HepG2 (cell line): Measurements from ENCODE around the gene WHAMM. TPM values are rescaled to one million over a fixed set of nuclear protein-coding genes. Genes with fewer than 3 reads are reported as not detected.

Experiments
- ATAC-seq: fragments of 200-7000 bp; cut with Tn5 transposase; 3 replicates; pipeline ENCODE4 v1.9.1; 2020; ENCODE audit warnings: mild to moderate bottlenecking, moderate library complexity
- BruUV-seq: library from RNA; stranded (reverse); fragments of 400-500 nt; replicated peaks from 2 replicates; lab custom pipeline; 2021; lab: Mats Ljungman, UMichigan
- CTCF ChIA-PET: fragments of 300-600 bp; formaldehyde crosslinking; extraction: SDS; loops from one replicate; lab custom pipeline; 2021; ENCODE audit warnings: low total read pairs, inconsistent platforms, low intra/inter-chr PET ratio; lab: Yijun Ruan, JAX
- POLR2A ChIA-PET: fragments of 350-600 bp; sonication (Branson Sonifier 250); formaldehyde crosslinking; loops from one replicate; lab custom pipeline; 2020; ENCODE audit warnings: antibody characterized with exemption, inconsistent platforms; lab: Yijun Ruan, JAX
- DNase-seq: peaks from one replicate; pipeline ENCODE4 v3.0.0-alpha.2; 2015; ENCODE audit warnings: low spot score
- FAIRE-seq: peaks from 3 replicates; lab custom pipeline; 2011; peaks lifted over from hg19 to GRCh38; lab: Jason Lieb, UNC
- H2AFZ ChIP-seq: one replicate; pipeline ENCODE4 v1.6.1; 2011; ENCODE audit warnings: low read length, inconsistent platforms
- H3K27ac ChIP-seq: fragments of 300-600 bp; 3 replicates; pipeline ENCODE4 v1.8.0; 2011; ENCODE audit warnings: mixed run types, mild to moderate bottlenecking, mixed read lengths, low read length, inconsistent platforms; ENCODE audit not compliant: insufficient read depth; ENCODE audit errors: extremely low read length
- H3K27me3 ChIP-seq, 2 experiments: fragments of 200-600 bp in 1 of 2; 2 replicates in 1 of 2; 3 replicates in 1 of 2; pipeline versions ENCODE4 v1.6.0 to v1.8.0; 2011; ENCODE audit warnings: low read length in 2 of 2, mild to moderate bottlenecking in 2 of 2, moderate library complexity in 2 of 2, inconsistent platforms in 1 of 2; ENCODE audit not compliant: insufficient read depth in 2 of 2, control insufficient read depth in 1 of 2
- H3K36me3 ChIP-seq, 2 experiments: fragments of 200-600 bp in 1 of 2; replicated peaks in 1 of 2; 2 replicates in 1 of 2; 3 replicates in 1 of 2; pipeline versions ENCODE4 v1.5.1 to v1.8.0; 2011; ENCODE audit warnings: low read length in 2 of 2, inconsistent platforms in 1 of 2; ENCODE audit not compliant: insufficient read depth in 2 of 2, control insufficient read depth in 1 of 2
- H3K4me1 ChIP-seq: 2 replicates; pipeline ENCODE4 v1.5.1; 2012; ENCODE audit warnings: low read length, inconsistent platforms; ENCODE audit not compliant: insufficient read depth
- H3K4me2 ChIP-seq: 2 replicates; pipeline ENCODE4 v1.6.0; 2011; ENCODE audit warnings: low read depth, low read length, inconsistent platforms
- H3K4me3 ChIP-seq, 3 experiments: fragments of 200-600 bp in 1 of 3; sonication (generic), shearing (Covaris generic) in 1 of 3; replicated peaks in 1 of 3; 2 replicates each; pipeline ENCODE4 v1.5.1; 2011 to 2016; ENCODE audit warnings: low read length in 3 of 3, inconsistent platforms in 2 of 3, low read depth in 2 of 3, mild to moderate bottlenecking in 2 of 3, control low read depth in 1 of 3, mixed read lengths in 1 of 3; ENCODE audit not compliant: insufficient read depth in 1 of 3
- H3K79me2 ChIP-seq: one replicate; pipeline ENCODE4 v1.6.1; 2011; ENCODE audit warnings: low read length, inconsistent platforms; ENCODE audit not compliant: insufficient read depth
- H3K9ac ChIP-seq: 2 replicates; pipeline ENCODE4 v1.6.0; 2011; ENCODE audit warnings: mild to moderate bottlenecking, low read depth, low read length, inconsistent platforms; ENCODE audit not compliant: insufficient read depth
- H3K9me3 ChIP-seq: 2 replicates; pipeline ENCODE4 v1.5.1; 2012; ENCODE audit warnings: mild to moderate bottlenecking, low read length
- H4K20me1 ChIP-seq: 2 replicates; pipeline ENCODE4 v1.6.0; 2011; ENCODE audit warnings: inconsistent platforms, mild to moderate bottlenecking, low read length, moderate library complexity; ENCODE audit not compliant: insufficient read depth
- BORCS8-MEF2B ChIP-seq: sonication (generic); formaldehyde crosslinking; IDR thresholded peaks from 2 replicates; pipeline ENCODE4 v1.8.0; 2022; ENCODE audit warnings: mild to moderate bottlenecking, missing genetic modification reagents
- HES4 ChIP-seq: sonication (generic); formaldehyde crosslinking; IDR thresholded peaks from 2 replicates; pipeline ENCODE4 v1.9.0; 2021; ENCODE audit warnings: mild to moderate bottlenecking, missing genetic modification reagents, borderline replicate concordance
- KDM4B ChIP-seq: sonication (generic); formaldehyde crosslinking; IDR thresholded peaks from 2 replicates; pipeline ENCODE4 v1.4.0; 2020; ENCODE audit warnings: missing genetic modification reagents
- NFE2L2 ChIP-seq: fragments of 150-350 bp; IDR thresholded peaks from 2 replicates; pipeline ENCODE4 v1.6.1; 2014; ENCODE audit warnings: low read length
- NFKB2 ChIP-seq: sonication (generic); formaldehyde crosslinking; IDR thresholded peaks from 2 replicates; pipeline ENCODE4 v1.4.0; 2020; ENCODE audit warnings: missing genetic modification reagents, borderline replicate concordance
- POLR2AphosphoS2 ChIP-seq: IDR thresholded peaks from 2 replicates; pipeline ENCODE4 v1.6.1; 2011; ENCODE audit warnings: low read depth, low read length, improper control_type of control experiment
- RAD21 ChIP-seq: fragments of 450-650 bp; formaldehyde crosslinking; IDR thresholded peaks from 2 replicates; pipeline ENCODE4 v1.5.0; 2020; ENCODE audit warnings: mild to moderate bottlenecking
- THAP11 ChIP-seq: IDR thresholded peaks from 2 replicates; pipeline ENCODE4 v1.6.1; 2016; ENCODE audit warnings: missing biosample characterization, missing genetic modification reagents
- ZFYVE20 ChIP-seq: sonication (generic); formaldehyde crosslinking; IDR thresholded peaks from 2 replicates; pipeline ENCODE4 v1.8.0; 2023; ENCODE audit warnings: low read depth, mild to moderate bottlenecking, moderate library complexity, missing genetic modification reagents, borderline replicate concordance
- ZKSCAN8 ChIP-seq: IDR thresholded peaks from 2 replicates; pipeline ENCODE4 v1.6.1; 2016; ENCODE audit warnings: borderline replicate concordance, missing genetic modification reagents, missing compliant biosample characterization
- ZNF337 ChIP-seq: sonication (generic); formaldehyde crosslinking; IDR thresholded peaks from 2 replicates; pipeline ENCODE4 v1.5.1; 2020; ENCODE audit warnings: missing genetic modification reagents, low read depth, mild to moderate bottlenecking, borderline replicate concordance
- ZNF34 ChIP-seq: sonication (generic); formaldehyde crosslinking; IDR thresholded peaks from 2 replicates; pipeline ENCODE4 v1.4.0; 2020; ENCODE audit warnings: mild to moderate bottlenecking, missing genetic modification reagents, borderline replicate concordance
- ZNF567 ChIP-seq: sonication (generic); formaldehyde crosslinking; IDR thresholded peaks from 2 replicates; pipeline ENCODE4 v1.8.1; 2023; ENCODE audit warnings: mild to moderate bottlenecking, missing genetic modification reagents, borderline replicate concordance
- ZNF691 ChIP-seq: sonication (generic); formaldehyde crosslinking; IDR thresholded peaks from 2 replicates; pipeline ENCODE4 v1.4.0; 2020; ENCODE audit warnings: missing genetic modification reagents, low read depth, mild to moderate bottlenecking, borderline replicate concordance
- ZZZ3 ChIP-seq: sonication (generic); formaldehyde crosslinking; IDR thresholded peaks from 2 replicates; pipeline ENCODE4 v1.4.0; 2020; ENCODE audit warnings: missing genetic modification reagents, mild to moderate bottlenecking, borderline replicate concordance
- WGBS: methylation state at CpG from one replicate; pipeline ENCODE4 v1.1.6; 2017; ENCODE audit warnings: low lambda C conversion rate; 5-methylcytosine and 5-hydroxymethylcytosine counted together
- in situ Hi-C: cut with HindIII; loops from 2 replicates; pipeline ENCODE4 v1.10.0; 2017; ENCODE audit warnings: low pct_unique_long_range_greater_than_20kb; ENCODE audit not compliant: extremely low pct_ligation_motif_present
- intact Hi-C: fragments of 100-400 bp; cut with micrococcal nuclease; formaldehyde crosslinking; loops from one replicate; pipeline ENCODE4 v1.10.0; 2022; ENCODE audit not compliant: unreplicated experiment
- polyA plus RNA-seq, 8 experiments: library from polyadenylated mRNA; depleted of rRNA in 3 of 8; stranded (reverse) in 7 of 8; unstranded in 1 of 8; fragments of >200 nt; fragmentation: Illumina TruSeq in 4 of 8; extraction: Trizol in 4 of 8; gene quantifications; 2 replicates each; pipeline versions ENCODE4 v1.2.1 to v1.2.3, GENCODE V29; 2011 to 2016; ENCODE audit warnings: low read depth in 4 of 8, missing spikeins in 1 of 8, mixed read lengths in 1 of 8; ENCODE audit not compliant: insufficient read depth in 1 of 8
- total RNA-seq, 5 experiments: library from RNA; depleted of rRNA; stranded (reverse); fragments of >200 nt; fragmentation: Illumina TruSeq; extraction: Trizol; gene quantifications; 2 replicates each; pipeline ENCODE4 v1.2.3, GENCODE V29; 2016; ENCODE audit warnings: low read depth in 1 of 5
- TF ChIP-seq, protein P1 (sequence below): sonication (generic); formaldehyde crosslinking; IDR thresholded peaks from 2 replicates; pipeline ENCODE4 v1.5.1; 2020; ENCODE audit warnings: mild to moderate bottlenecking, missing genetic modification reagents
- TF ChIP-seq, protein P2 (sequence below): sonication (generic); formaldehyde crosslinking; IDR thresholded peaks from 2 replicates; pipeline ENCODE4 v1.5.0; 2020; ENCODE audit warnings: mild to moderate bottlenecking, missing genetic modification reagents

The WHAMM gene
- total and polyA plus RNA-seq, 2 of the 13 experiments (the other 11 are each of a cell fraction or from before 2014, with no cell fraction given), result 2.9 to 3.0 TPM

- Histone ChIP-seq H3K27ac (no peak overlapping the region), H3K4me3 (no peak overlapping the region), H3K4me1 (peaks cover 30% of the 10 kb centered on the region), H3K9ac (no peak overlapping the region), H4K20me1 (no peaks in the 10 kb centered on the region), H2AFZ (no peak overlapping the region), H3K79me2 (no peaks in the 10 kb centered on the region), H3K9me3 (no peaks in the 10 kb centered on the region), H3K4me2 (no peak overlapping the region), H3K27me3 (no peaks in the 10 kb centered on the region; a peak in 1 of 5 replicates), H3K36me3 (no peaks in the 10 kb centered on the region)
- intact Hi-C loops, result no loop called here
- 83% methylated on average over 14 of the region's 14 CpGs for WGBS
- no TSS peak for BruUV-seq
- ATAC-seq, result no peak
- in situ Hi-C loops, result loop anchor here (10.0 kb wide), 1 partner anchor 133 kb away; the partner anchor contains the start of gene RAMAC
- ChIA-PET POLR2A (interaction anchor here (1.0 kb wide), 1 partner anchor 134 kb away, joined by 3 read pairs; the partner anchor contains the start of gene RAMAC), CTCF (no interaction called here)
- no peak for DNase-seq
- no peak for FAIRE-seq
- TF ChIP-seq ZKSCAN8 (CRISPR knock-in tag) (no peak), RAD21 (no peak), ZNF337 (CRISPR knock-in tag) (no peak), ZNF567 (no peak), NFKB2 (CRISPR knock-in tag) (no peak), ZFYVE20 (CRISPR knock-in tag) (no peak), NFE2L2 (no peak), ZNF691 (CRISPR knock-in tag) (no peak), THAP11 (CRISPR knock-in tag) (no peak), KDM4B (CRISPR knock-in tag) (no peak), BORCS8-MEF2B (CRISPR knock-in tag) (no peak), HES4 (CRISPR knock-in tag) (no peak), ZNF34 (no peak), POLR2AphosphoS2 (no peak), ZZZ3 (CRISPR knock-in tag) (no peak)
- TF ChIP-seq, protein P1, sequence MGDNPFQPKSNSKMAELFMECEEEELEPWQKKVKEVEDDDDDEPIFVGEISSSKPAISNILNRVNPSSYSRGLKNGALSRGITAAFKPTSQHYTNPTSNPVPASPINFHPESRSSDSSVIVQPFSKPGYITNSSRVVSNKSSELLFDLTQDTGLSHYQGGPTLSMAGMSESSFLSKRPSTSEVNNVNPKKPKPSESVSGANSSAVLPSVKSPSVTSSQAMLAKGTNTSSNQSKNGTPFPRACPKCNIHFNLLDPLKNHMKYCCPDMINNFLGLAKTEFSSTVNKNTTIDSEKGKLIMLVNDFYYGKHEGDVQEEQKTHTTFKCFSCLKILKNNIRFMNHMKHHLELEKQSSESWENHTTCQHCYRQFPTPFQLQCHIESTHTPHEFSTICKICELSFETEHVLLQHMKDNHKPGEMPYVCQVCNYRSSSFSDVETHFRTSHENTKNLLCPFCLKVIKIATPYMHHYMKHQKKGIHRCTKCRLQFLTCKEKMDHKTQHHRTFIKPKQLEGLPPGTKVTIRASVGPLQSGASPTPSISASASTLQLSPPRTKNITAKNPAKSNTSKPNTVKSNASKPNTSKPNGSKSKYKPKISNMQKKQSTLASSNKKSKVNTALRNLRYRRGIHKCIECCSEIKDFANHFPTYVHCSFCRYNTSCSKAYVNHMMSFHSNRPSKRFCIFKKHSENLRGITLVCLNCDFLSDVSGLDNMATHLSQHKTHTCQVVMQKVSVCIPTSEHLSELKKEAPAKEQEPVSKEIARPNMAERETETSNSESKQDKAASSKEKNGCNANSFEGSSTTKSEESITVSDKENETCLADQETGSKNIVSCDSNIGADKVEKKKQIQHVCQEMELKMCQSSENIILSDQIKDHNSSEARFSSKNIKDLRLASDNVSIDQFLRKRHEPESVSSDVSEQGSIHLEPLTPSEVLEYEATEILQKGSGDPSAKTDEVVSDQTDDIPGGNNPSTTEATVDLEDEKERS (CRISPR knock-in tag), result no peak
- TF ChIP-seq, protein P2, sequence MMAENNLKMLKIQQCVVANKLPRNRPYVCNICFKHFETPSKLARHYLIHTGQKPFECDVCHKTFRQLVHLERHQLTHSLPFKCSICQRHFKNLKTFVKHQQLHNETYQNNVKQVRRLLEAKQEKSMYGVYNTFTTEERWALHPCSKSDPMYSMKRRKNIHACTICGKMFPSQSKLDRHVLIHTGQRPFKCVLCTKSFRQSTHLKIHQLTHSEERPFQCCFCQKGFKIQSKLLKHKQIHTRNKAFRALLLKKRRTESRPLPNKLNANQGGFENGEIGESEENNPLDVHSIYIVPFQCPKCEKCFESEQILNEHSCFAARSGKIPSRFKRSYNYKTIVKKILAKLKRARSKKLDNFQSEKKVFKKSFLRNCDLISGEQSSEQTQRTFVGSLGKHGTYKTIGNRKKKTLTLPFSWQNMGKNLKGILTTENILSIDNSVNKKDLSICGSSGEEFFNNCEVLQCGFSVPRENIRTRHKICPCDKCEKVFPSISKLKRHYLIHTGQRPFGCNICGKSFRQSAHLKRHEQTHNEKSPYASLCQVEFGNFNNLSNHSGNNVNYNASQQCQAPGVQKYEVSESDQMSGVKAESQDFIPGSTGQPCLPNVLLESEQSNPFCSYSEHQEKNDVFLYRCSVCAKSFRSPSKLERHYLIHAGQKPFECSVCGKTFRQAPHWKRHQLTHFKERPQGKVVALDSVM (CRISPR knock-in tag), result no peak
Measured at GRCh38 chr15:82851306-82851850, 42.0 kb downstream of the WHAMM start.
